Astrocyte of the spinal cord (primary cell): Measurements from ENCODE around the gene CXCL17.

Source experiments
- DNase-seq: peaks from one replicate; pipeline ENCODE4 v3.0.0; 2011; ENCODE audit warnings: low read depth, low spot score
- H3K4me3 ChIP-seq: 2 replicates; pipeline ENCODE4 v1.5.1; 2011; ENCODE audit warnings: low read depth, mild to moderate bottlenecking, low read length, moderate library complexity
- CTCF ChIP-seq: IDR thresholded peaks from 2 replicates; pipeline ENCODE4 v1.5.1; 2012; ENCODE audit warnings: low read depth, mild to moderate bottlenecking, low read length, inconsistent platforms
- in situ Hi-C: cut with HindIII; loops from 2 replicates; pipeline ENCODE4 v1.10.0; 2017; ENCODE audit warnings: low sequenced_read_pairs

The CXCL17 gene

GRCh38 chr19:42421591-42422031 lies 21.1 kb downstream of the CXCL17 start:
- in situ Hi-C loops = no loop called here
- no peak overlapping the region for H3K4me3 ChIP-seq
- no peak for TF ChIP-seq CTCF
- DNase-seq = no peak

- H3K4me3 ChIP-seq = no peak overlapping the region
- no peak for DNase-seq
- in situ Hi-C loops = no loop called here
Observed at GRCh38 chr19:42421101-42421500, 21.6 kb downstream of the CXCL17 start.

GRCh38 chr19:42420055-42420544 lies 22.6 kb downstream of the CXCL17 start:
- peak; percentile 62 for TF ChIP-seq CTCF
- in situ Hi-C loops = no loop called here
- no peak for DNase-seq
- H3K4me3 ChIP-seq = no peak overlapping the region

More at GRCh38 chr19:42421101-42421500, 21.6 kb downstream of the CXCL17 start:
- TF ChIP-seq CTCF = no peak

- no peak overlapping the region for H3K4me3 ChIP-seq
- no peak for TF ChIP-seq CTCF
- in situ Hi-C loops = no loop called here
- no peak for DNase-seq
Observed at GRCh38 chr19:42419309-42419708, 23.4 kb downstream of the CXCL17 start.

- in situ Hi-C loops = no loop called here
- DNase-seq = no peak
- no peak for TF ChIP-seq CTCF
- no peak overlapping the region for H3K4me3 ChIP-seq
Observed at GRCh38 chr19:42412661-42413076, 30.1 kb downstream of the CXCL17 start.

GRCh38 chr19:42412227-42412626 lies 30.5 kb downstream of the CXCL17 start:
- no peak for TF ChIP-seq CTCF
- DNase-seq = no peak
- in situ Hi-C loops = no loop called here
- no peak overlapping the region for H3K4me3 ChIP-seq

- no peak for DNase-seq
- no peak for TF ChIP-seq CTCF
- H3K4me3 ChIP-seq = no peak overlapping the region
- in situ Hi-C loops = no loop called here
Observed at GRCh38 chr19:42411581-42412178, 31.1 kb downstream of the CXCL17 start.
